Stimulated activated CD4-positive, alpha-beta T cell treated with anti-CD3 and anti-CD28 coated beads, TNF-alpha, amount 100 ng/mL, for 24 hours (primary cell): ENCODE measurements around the gene STARD7.
A peak's percentile ranks its signal among the peaks of the same experiment; 100 is the strongest.

ENCODE experiments used
- DNase-seq, 3 experiments: peaks; one replicate each; pipeline ENCODE4 v3.0.0-alpha.2; 2020; ENCODE audit warnings: low read depth in 3 of 3

STARD7 gene

DNA sequence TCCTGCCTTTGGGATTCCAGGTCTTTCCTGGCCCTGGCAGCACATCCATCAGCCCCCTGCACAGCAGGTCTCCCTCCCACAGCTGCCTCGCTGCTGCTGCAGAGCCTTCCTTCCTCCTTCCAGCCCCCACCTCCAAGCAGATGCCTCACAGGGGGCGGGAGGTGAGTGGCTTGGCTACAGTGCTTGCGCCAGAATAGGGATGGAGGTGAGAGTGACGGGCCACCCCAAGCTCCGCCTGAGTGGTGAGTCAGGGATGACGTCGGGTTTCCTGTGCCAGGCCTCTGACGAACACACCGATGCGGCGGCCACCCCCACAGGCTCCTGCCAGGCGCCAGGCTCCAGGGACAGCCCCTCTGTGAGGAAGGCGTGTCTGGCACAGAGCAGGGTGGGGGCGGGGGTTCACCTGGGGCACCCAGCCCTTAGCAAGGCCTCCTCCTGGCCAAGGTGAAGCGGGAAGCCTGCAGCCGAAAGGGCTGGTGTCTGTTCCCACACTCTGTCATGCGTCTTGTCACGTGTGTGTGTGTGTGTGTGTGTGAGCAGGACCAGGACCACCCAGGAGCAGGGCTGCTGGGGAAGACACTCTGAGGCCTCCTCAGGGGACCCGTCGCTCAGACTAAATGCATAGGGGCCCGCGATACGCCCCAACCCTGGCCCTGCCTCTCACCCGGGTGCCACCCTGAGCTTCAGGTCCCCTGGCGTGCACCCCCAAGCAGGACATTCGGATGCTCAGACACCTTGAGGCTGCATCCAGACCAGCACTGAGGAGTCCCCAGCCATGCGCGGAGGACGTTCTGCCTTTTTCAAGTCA is 60.0 kb downstream of the STARD7 start:
- DNase-seq, result peak; percentile 96 to 98 (median 96)

GRCh38 chr2:96147593-96148201 is 60.9 kb downstream of the STARD7 start:
- no peak for DNase-seq

- DNase-seq, result no peak
These were observed 61.6 kb downstream of the STARD7 start for GRCh38 chr2:96146881-96147592.

GRCh38 chr2:96146153-96146880 is 62.3 kb downstream of the STARD7 start:
- peak; percentile 78 to 91 (median 85) for DNase-seq

DNA sequence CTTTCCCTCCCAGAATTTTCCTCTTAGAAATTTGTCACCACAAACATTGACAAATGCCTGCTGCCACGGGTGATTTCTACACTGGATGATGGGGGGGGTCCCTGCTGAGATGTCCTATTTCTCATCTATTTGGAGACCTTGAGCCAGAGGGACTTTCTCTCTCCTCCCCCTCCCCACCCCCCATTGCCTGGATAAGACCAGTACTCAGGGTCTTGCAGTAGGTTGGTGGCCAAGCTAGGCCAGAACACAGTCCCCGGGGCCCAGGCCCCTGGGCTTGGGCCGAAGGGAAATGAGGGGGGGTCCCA is 62.8 kb downstream of the STARD7 start:
- no peak for DNase-seq

GRCh38 chr2:96145036-96145847 is 63.4 kb downstream of the STARD7 start, which contains the start of gene DUSP2:
Gene DUSP2 (minus strand): TSS chr2:96145440. CDS start chr2:96145354, 86 bp downstream.
- DNase-seq, result peak; percentile 83 to 93 (median 86)

DNA sequence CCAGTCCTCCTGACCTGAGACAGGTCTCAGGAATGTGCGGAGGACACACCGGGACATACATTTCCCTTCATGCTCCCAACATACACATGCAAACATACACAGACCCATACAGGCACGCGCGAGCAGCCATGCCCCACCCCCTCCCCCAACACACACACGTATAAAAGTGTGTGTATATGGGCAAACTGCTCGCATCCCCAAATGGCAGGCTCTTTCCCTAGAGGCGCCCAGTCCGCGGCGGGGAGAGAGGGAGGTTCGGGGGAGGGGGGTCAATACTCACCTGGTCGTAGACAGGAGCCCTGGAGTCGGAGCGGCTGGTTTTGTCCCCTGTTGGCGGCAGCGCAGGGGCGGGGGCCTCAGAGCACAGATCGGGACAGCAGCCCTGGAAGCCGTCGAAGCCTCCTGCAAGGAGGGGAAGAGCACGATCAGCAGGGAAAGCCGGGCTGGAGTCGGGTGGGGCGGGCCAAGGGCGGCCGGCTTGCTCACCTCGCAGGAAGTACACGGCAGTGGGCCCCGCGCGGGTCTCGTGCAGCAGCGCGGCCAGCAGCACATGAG is 64.1 kb downstream of the STARD7 start:
- peak in 1 of 3 experiments; percentile 60 for DNase-seq

- DNase-seq, result peak in 1 of 3 experiments; percentile 45
These were observed 64.7 kb downstream of the STARD7 start for GRCh38 chr2:96143848-96144480.

DNA sequence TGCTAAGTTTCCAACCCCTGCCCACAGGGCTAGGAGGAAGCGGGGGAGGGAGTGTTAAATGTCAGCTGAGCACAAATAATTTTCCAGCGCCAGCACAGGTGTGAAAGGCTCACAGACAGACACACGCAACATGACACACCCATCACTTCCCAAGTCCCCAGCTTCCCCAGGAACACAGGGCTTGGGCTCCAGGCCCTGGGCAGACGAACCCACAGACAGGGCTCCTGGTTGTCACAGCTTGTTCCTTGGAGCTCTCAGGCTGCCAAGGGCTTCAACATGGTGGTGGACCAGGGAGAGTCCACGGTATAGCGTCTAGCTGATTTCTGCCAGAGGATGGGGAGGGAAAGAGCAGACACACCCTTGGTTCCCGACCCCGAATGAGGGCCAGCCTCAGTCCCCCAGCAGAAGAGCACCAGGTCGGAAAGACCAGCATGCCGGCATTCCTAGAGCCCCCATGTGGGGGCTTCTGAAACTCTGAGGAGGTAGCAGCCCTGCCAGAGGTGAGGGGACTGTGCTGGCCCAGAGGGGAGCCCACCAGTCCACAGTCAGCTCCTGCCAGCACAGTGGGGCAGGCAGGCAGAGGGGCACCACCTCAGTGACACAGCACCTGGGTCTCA is 65.3 kb downstream of the STARD7 start:
- peak in 1 of 3 experiments; percentile 47 for DNase-seq

GRCh38 chr2:96142217-96143113 is 66.2 kb downstream of the STARD7 start:
- DNase-seq, result peak in 1 of 3 experiments; percentile 84

- DNase-seq, result peak in 1 of 3 experiments; percentile 32
These were observed 67.0 kb downstream of the STARD7 start for GRCh38 chr2:96141624-96141967.

- DNase-seq, result peak in 1 of 3 experiments; percentile 34
These were observed 67.5 kb downstream of the STARD7 start for GRCh38 chr2:96140941-96141623.

- DNase-seq, result no peak
These were observed 69.4 kb downstream of the STARD7 start for GRCh38 chr2:96139181-96139758.

DNA sequence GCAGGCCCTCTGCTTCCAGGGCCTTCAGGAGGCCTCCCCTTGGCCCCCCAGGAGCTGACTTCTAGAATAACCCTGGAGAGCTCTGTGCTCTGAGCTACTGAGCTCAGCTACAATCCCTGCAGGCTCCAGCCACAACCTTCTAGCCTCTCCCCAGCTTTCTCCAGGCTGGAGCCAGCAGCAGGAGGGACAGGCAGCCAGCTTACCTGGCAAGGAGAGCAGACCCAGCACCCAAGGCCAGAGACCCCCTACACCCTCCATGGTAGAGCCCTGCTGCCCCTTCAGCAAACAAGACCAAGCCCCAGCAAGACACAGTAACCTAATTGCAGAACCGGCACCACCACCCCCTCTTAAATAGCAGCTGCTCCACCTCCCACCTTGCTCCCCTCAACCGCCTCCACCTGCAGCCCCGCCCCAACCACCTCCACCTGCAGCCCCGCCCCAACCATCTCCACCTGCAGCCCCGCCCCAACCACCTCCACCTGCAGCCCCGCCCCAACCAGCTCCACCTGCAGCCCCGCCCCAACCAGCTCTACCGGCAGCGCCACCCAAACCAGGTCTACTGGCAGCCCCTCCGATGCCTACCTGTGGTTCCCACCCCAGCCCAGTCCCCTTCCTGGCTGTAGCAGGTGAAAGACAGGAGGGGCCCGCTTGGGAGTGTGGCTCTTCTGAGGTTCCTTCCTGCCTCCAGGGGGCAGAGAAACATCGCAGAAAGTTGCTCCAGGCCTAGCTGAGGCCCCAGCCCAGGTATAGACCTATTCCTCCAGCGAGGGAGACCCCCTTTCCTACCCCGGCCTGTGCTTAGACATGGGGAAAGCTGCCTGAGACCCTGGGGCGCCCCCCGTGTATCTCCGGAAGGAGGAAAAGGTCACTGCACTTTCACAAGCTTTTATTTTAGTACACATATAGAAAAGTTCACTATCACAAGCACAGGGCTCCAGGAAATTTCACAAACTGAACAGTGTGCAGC is 70.2 kb downstream of the STARD7 start, which contains the start of gene ASTL:
Gene ASTL (minus strand): TSS at position 324 of the 967 bp plus-strand sequence. CDS start 66 bp downstream, at position 258.
- peak in 1 of 3 experiments; percentile 57 for DNase-seq

GRCh38 chr2:96137321-96138178 is 71.1 kb downstream of the STARD7 start:
- no peak for DNase-seq
